ENCODE results near the gene BTBD16. TPM values are rescaled to one million over a fixed set of nuclear protein-coding genes. Genes with fewer than 3 reads are reported as not detected.

Gene BTBD16
- total and polyA plus RNA-seq, 5 experiments from 2014 or later: not detected

GRCh38 chr10:122306282-122306681 lies 35.2 kb downstream of the BTBD16 start:
- POLR2A ChIA-PET: no interaction called here
- peaks cover 0 to 4% (median 0%) of the 10 kb centered on the region in 3 donors for H3K36me3 Mint-ChIP-seq
- H3K9me3 Mint-ChIP-seq: peaks cover 0 to 13% (median 4%) of the 10 kb centered on the region in 9 donors
- H3K4me1 Mint-ChIP-seq: peaks cover 0 to 8% (median 0%) of the 10 kb centered on the region in 4 donors
- H3K27me3 Mint-ChIP-seq: peaks cover under 1 to 14% (median 7%) of the 10 kb centered on the region in 5 donors
- no peak overlapping the region for H3K27ac Mint-ChIP-seq
- H3K4me3 Mint-ChIP-seq: no peak overlapping the region
- ATAC-seq (no peak), DNase-seq (no peak)

- POLR2A ChIA-PET: no interaction called here
- H3K4me1 Mint-ChIP-seq: peaks cover 0 to 8% (median 0%) of the 10 kb centered on the region in 4 donors
- no peak for ATAC-seq
Measured at GRCh38 chr10:122306744-122307143, 35.6 kb downstream of the BTBD16 start.

GRCh38 chr10:122307669-122308416 lies 36.7 kb downstream of the BTBD16 start:
- DNase-seq: no peak
- POLR2A ChIA-PET: no interaction called here
- peaks cover 0 to 4% (median 0%) of the 10 kb centered on the region in 3 donors for H3K36me3 Mint-ChIP-seq
- H3K9me3 Mint-ChIP-seq: peaks cover 0 to 13% (median 4%) of the 10 kb centered on the region in 9 donors
- H3K4me1 Mint-ChIP-seq: peaks cover 0 to 8% (median 0%) of the 10 kb centered on the region in 4 donors
- no peak for ATAC-seq
- peak overlapping the region in 1 of 10 donors; percentile 29 for H3K4me3 Mint-ChIP-seq
- peaks cover 2 to 25% (median 9%) of the 10 kb centered on the region in 5 donors for H3K27me3 Mint-ChIP-seq
- no peak overlapping the region for H3K27ac Mint-ChIP-seq

More at GRCh38 chr10:122306744-122307143, 35.6 kb downstream of the BTBD16 start:
- Mint-ChIP-seq H3K27me3 (peaks cover 2 to 16% (median 4%) of the 10 kb centered on the region in 5 donors), H3K36me3 (peaks cover 0 to 4% (median 0%) of the 10 kb centered on the region in 3 donors), H3K9me3 (peaks cover 0 to 13% (median 4%) of the 10 kb centered on the region in 9 donors), H3K4me3 (no peak overlapping the region), H3K27ac (no peak overlapping the region)
- DNase-seq: no peak

GRCh38 chr10:122308417-122309141 lies 37.5 kb downstream of the BTBD16 start:
- Mint-ChIP-seq H3K9me3 (peaks cover 0 to 13% (median 4%) of the 10 kb centered on the region in 9 donors), H3K27ac (no peak overlapping the region), H3K27me3 (peaks cover 3 to 28% (median 11%) of the 10 kb centered on the region in 5 donors), H3K36me3 (peaks cover 0 to 4% (median 0%) of the 10 kb centered on the region in 3 donors), H3K4me3 (no peak overlapping the region), H3K4me1 (peaks cover 0 to 8% (median 0%) of the 10 kb centered on the region in 4 donors)
- no peak for ATAC-seq
- POLR2A ChIA-PET: no interaction called here
- DNase-seq: no peak

- POLR2A ChIA-PET: no interaction called here
- Mint-ChIP-seq H3K36me3 (peaks cover 0 to 2% (median 0%) of the 10 kb centered on the region in 3 donors), H3K4me3 (no peak overlapping the region), H3K27me3 (peaks cover 4 to 28% (median 14%) of the 10 kb centered on the region in 5 donors), H3K27ac (no peak overlapping the region), H3K4me1 (peaks cover 0 to 8% (median 0%) of the 10 kb centered on the region in 4 donors), H3K9me3 (peaks cover 0 to 9% (median 3%) of the 10 kb centered on the region in 9 donors)
- ATAC-seq (no peak), DNase-seq (no peak)
Measured at GRCh38 chr10:122310311-122311050, 39.4 kb downstream of the BTBD16 start.

- H3K9me3 Mint-ChIP-seq: peaks cover 0 to 3% (median 0%) of the 10 kb centered on the region in 9 donors
- H3K4me1 Mint-ChIP-seq: peaks cover 0 to 8% (median 0%) of the 10 kb centered on the region in 4 donors
- no peak overlapping the region for H3K4me3 Mint-ChIP-seq
- peaks cover 4 to 31% (median 14%) of the 10 kb centered on the region in 5 donors for H3K27me3 Mint-ChIP-seq
- DNase-seq: no peak
- POLR2A ChIA-PET: no interaction called here
- H3K27ac Mint-ChIP-seq: no peak overlapping the region
- no peak for ATAC-seq
- H3K36me3 Mint-ChIP-seq: no peaks in the 10 kb centered on the region
Measured at GRCh38 chr10:122311051-122311410, 39.9 kb downstream of the BTBD16 start.

GRCh38 chr10:122311716-122312115 lies 40.6 kb downstream of the BTBD16 start:
- Mint-ChIP-seq H3K27ac (no peak overlapping the region), H3K4me3 (no peak overlapping the region), H3K9me3 (no peaks in the 10 kb centered on the region), H3K27me3 (peaks cover 6 to 36% (median 14%) of the 10 kb centered on the region in 5 donors), H3K4me1 (peaks cover 0 to 8% (median 0%) of the 10 kb centered on the region in 4 donors), H3K36me3 (no peaks in the 10 kb centered on the region)
- DNase-seq (no peak), ATAC-seq (no peak)
- POLR2A ChIA-PET: no interaction called here

- Mint-ChIP-seq H3K27me3 (peaks cover 5 to 27% (median 14%) of the 10 kb centered on the region in 5 donors), H3K4me1 (no peaks in the 10 kb centered on the region), H3K9me3 (peaks cover 0 to 15% (median 6%) of the 10 kb centered on the region in 9 donors), H3K4me3 (no peak overlapping the region), H3K27ac (no peak overlapping the region), H3K36me3 (peaks cover 0 to 4% (median 0%) of the 10 kb centered on the region in 3 donors)
- POLR2A ChIA-PET: no interaction called here
- no peak for ATAC-seq
- no peak for DNase-seq
Measured at GRCh38 chr10:122316224-122316884, 45.3 kb downstream of the BTBD16 start.

- peaks cover 0 to 4% (median 3%) of the 10 kb centered on the region in 3 donors for H3K36me3 Mint-ChIP-seq
- POLR2A ChIA-PET: no interaction called here
- no peak overlapping the region for H3K27ac Mint-ChIP-seq
- H3K9me3 Mint-ChIP-seq: peaks cover 0 to 21% (median 7%) of the 10 kb centered on the region in 9 donors
- no peak for DNase-seq
- peaks cover 0 to 6% (median 0%) of the 10 kb centered on the region in 4 donors for H3K4me1 Mint-ChIP-seq
- no peak for ATAC-seq
- H3K4me3 Mint-ChIP-seq: no peak overlapping the region
- H3K27me3 Mint-ChIP-seq: peaks cover 10 to 42% (median 19%) of the 10 kb centered on the region in 5 donors
Measured at GRCh38 chr10:122321960-122322359, 50.9 kb downstream of the BTBD16 start.

GRCh38 chr10:122323189-122323588 lies 52.1 kb downstream of the BTBD16 start:
- POLR2A ChIA-PET: no interaction called here
- Mint-ChIP-seq H3K4me1 (peaks cover 0 to 6% (median 0%) of the 10 kb centered on the region in 4 donors), H3K27me3 (peaks cover 12 to 42% (median 20%) of the 10 kb centered on the region in 5 donors), H3K4me3 (no peak overlapping the region), H3K36me3 (peaks cover 0 to 4% (median 3%) of the 10 kb centered on the region in 3 donors), H3K9me3 (peaks cover 0 to 21% (median 7%) of the 10 kb centered on the region in 9 donors), H3K27ac (no peak overlapping the region)
- no peak for ATAC-seq
- DNase-seq: no peak

- Mint-ChIP-seq H3K27me3 (peaks cover 12 to 42% (median 21%) of the 10 kb centered on the region in 5 donors), H3K4me3 (no peak overlapping the region), H3K36me3 (peaks cover 0 to 4% (median 3%) of the 10 kb centered on the region in 3 donors), H3K4me1 (peaks cover 0 to 6% (median 0%) of the 10 kb centered on the region in 4 donors), H3K27ac (no peak overlapping the region), H3K9me3 (peaks cover 0 to 21% (median 7%) of the 10 kb centered on the region in 9 donors)
- DNase-seq: no peak
- POLR2A ChIA-PET: no interaction called here
- no peak for ATAC-seq
Measured at GRCh38 chr10:122323941-122324675, 53.0 kb downstream of the BTBD16 start.
